ENCODE measurements around the gene CPSF2.
"Not testable (repeated sequence)": the region's sequence is repeated elsewhere in the genome, so short reads cannot be mapped to it uniquely, and the experiment has no call there.

Gene CPSF2

GRCh38 chr14:92160619-92161018 lies 38.9 kb downstream of the CPSF2 start:
- DNase-seq (ENCODE audit: low read depth): peak; percentile 64

- no peak for DNase-seq (ENCODE audit: low read depth)
Measured at GRCh38 chr14:92161521-92161920, 39.8 kb downstream of the CPSF2 start.

GRCh38 chr14:92164958-92165357 lies 43.2 kb downstream of the CPSF2 start:
- DNase-seq (ENCODE audit: low read depth): no peak

- no peak for DNase-seq (ENCODE audit: low read depth)
Measured at GRCh38 chr14:92173668-92174067, 51.9 kb downstream of the CPSF2 start.

- no peak for DNase-seq (ENCODE audit: low read depth)
Measured at GRCh38 chr14:92175811-92176210, 54.0 kb downstream of the CPSF2 start.

- DNase-seq (ENCODE audit: low read depth): no peak
Measured at GRCh38 chr14:92176476-92176875, 54.7 kb downstream of the CPSF2 start.

- not testable (repeated sequence) for DNase-seq (ENCODE audit: low read depth)
Measured at GRCh38 chr14:92179178-92179577, 57.4 kb downstream of the CPSF2 start.

- no peak for DNase-seq (ENCODE audit: low read depth)
Measured at GRCh38 chr14:92185559-92185958, 63.8 kb downstream of the CPSF2 start.

GRCh38 chr14:92187616-92188015 lies 65.8 kb downstream of the CPSF2 start:
- DNase-seq (ENCODE audit: low read depth): not testable (repeated sequence)

GRCh38 chr14:92190768-92191167 lies 69.0 kb downstream of the CPSF2 start:
- no peak for DNase-seq (ENCODE audit: low read depth)

GRCh38 chr14:92198804-92199203 lies 77.0 kb downstream of the CPSF2 start:
- DNase-seq (ENCODE audit: low read depth): no peak

- DNase-seq (ENCODE audit: low read depth): no peak
Measured at GRCh38 chr14:92199763-92200162, 78.0 kb downstream of the CPSF2 start.

- DNase-seq (ENCODE audit: low read depth): no peak
Measured at GRCh38 chr14:92203116-92203515, 81.3 kb downstream of the CPSF2 start.

GRCh38 chr14:92204792-92205191 lies 83.0 kb downstream of the CPSF2 start:
- no peak for DNase-seq (ENCODE audit: low read depth)

GRCh38 chr14:92207012-92207927 lies 85.5 kb downstream of the CPSF2 start:
- DNase-seq (ENCODE audit: low read depth): no peak

- DNase-seq (ENCODE audit: low read depth): no peak
Measured at GRCh38 chr14:92207928-92208265, 86.1 kb downstream of the CPSF2 start.

- DNase-seq (ENCODE audit: low read depth): no peak
Measured at GRCh38 chr14:92209141-92209540, 87.4 kb downstream of the CPSF2 start.

GRCh38 chr14:92213125-92213524 lies 91.4 kb downstream of the CPSF2 start:
- DNase-seq (ENCODE audit: low read depth): not testable (repeated sequence)

GRCh38 chr14:92215579-92215978 lies 93.8 kb downstream of the CPSF2 start:
- DNase-seq (ENCODE audit: low read depth): no peak

GRCh38 chr14:92217936-92218335 lies 96.2 kb downstream of the CPSF2 start:
- DNase-seq (ENCODE audit: low read depth): peak; percentile 29

Measured in HS-5 (cell line).